NK-92 (cell line): ENCODE data around the gene FBXO44.

Source experiments
- DNase-seq: peaks from one replicate; lab custom pipeline; 2025; ENCODE audit not compliant: unreplicated experiment; lab: John Stamatoyannopoulos, UW

Gene FBXO44

GRCh38 chr1:11657654-11658053 lies 3.0 kb downstream of the FBXO44 start:
- DNase-seq = no peak

- no peak for DNase-seq
Measured at GRCh38 chr1:11658542-11658941, 3.9 kb downstream of the FBXO44 start.

- no peak for DNase-seq
Measured at GRCh38 chr1:11659748-11660147, 5.1 kb downstream of the FBXO44 start.

- no peak for DNase-seq
Measured at GRCh38 chr1:11661103-11661502, 6.4 kb downstream of the FBXO44 start.

- no peak for DNase-seq
Measured at GRCh38 chr1:11664336-11665065, 9.8 kb downstream of the FBXO44 start.

- no peak for DNase-seq
Measured at GRCh38 chr1:11668516-11668915, 13.8 kb downstream of the FBXO44 start.

GRCh38 chr1:11670747-11671146 lies 16.1 kb downstream of the FBXO44 start:
- DNase-seq = no peak

- no peak for DNase-seq
Measured at GRCh38 chr1:11671205-11671543, 16.5 kb downstream of the FBXO44 start.

GRCh38 chr1:11671544-11672286 lies 17.0 kb downstream of the FBXO44 start:
- no peak for DNase-seq

- DNase-seq = no peak
Measured at GRCh38 chr1:11673089-11673769, 18.6 kb downstream of the FBXO44 start.

- DNase-seq = no peak
Measured at GRCh38 chr1:11674488-11674887, 19.8 kb downstream of the FBXO44 start.

- DNase-seq = no peak
Measured at GRCh38 chr1:11675325-11675724, 20.6 kb downstream of the FBXO44 start.

- DNase-seq = no peak
Measured at GRCh38 chr1:11676386-11677103, 21.9 kb downstream of the FBXO44 start.

GRCh38 chr1:11678442-11678841 lies 23.8 kb downstream of the FBXO44 start:
- DNase-seq = no peak

GRCh38 chr1:11680270-11681070 lies 25.8 kb downstream of the FBXO44 start:
- no peak for DNase-seq

GRCh38 chr1:11681071-11681771 lies 26.5 kb downstream of the FBXO44 start, which contains the start of gene MAD2L2:
TSS of gene MAD2L2 (minus strand) at chr1:11681148. CDS start at chr1:11680601, 547 bp downstream.
- no peak for DNase-seq

- no peak for DNase-seq
Measured at GRCh38 chr1:11682287-11682771, 27.7 kb downstream of the FBXO44 start.

GRCh38 chr1:11682799-11683198 lies 28.1 kb downstream of the FBXO44 start:
- no peak for DNase-seq

GRCh38 chr1:11684070-11684469 lies 29.4 kb downstream of the FBXO44 start:
- no peak for DNase-seq
